Thymus (tissue), 11 donors: ENCODE measurements around the gene ATP6V0B. TPM values are rescaled to one million over a fixed set of nuclear protein-coding genes. Genes with fewer than 3 reads are reported as not detected.

Experiments
- DNase-seq, 9 donors: peaks; one replicate each; pipeline ENCODE4 v3.0.0-alpha.2; 2013; ENCODE audit warnings: low spot score in 9 of 9, low read depth in 6 of 9, missing footprints in 1 of 9
- H3K27ac ChIP-seq, 2 donors: one replicate each; pipeline ENCODE4 v1.5.1; 2013; ENCODE audit warnings: control low read depth in 1 of 2, low read depth in 1 of 2, low read length in 1 of 2, mild to moderate bottlenecking in 1 of 2, moderate library complexity in 1 of 2
- H3K27me3 ChIP-seq, 2 donors: one replicate each; pipeline ENCODE4 v1.5.1; 2013; ENCODE audit warnings: low read length in 1 of 2; ENCODE audit not compliant: control insufficient read depth in 2 of 2, insufficient read depth in 1 of 2
- H3K36me3 ChIP-seq, 2 donors: one replicate each; pipeline ENCODE4 v1.5.1; 2013; ENCODE audit warnings: low read length in 1 of 2, mild to moderate bottlenecking in 1 of 2, moderate library complexity in 1 of 2; ENCODE audit not compliant: control insufficient read depth in 2 of 2, insufficient read depth in 2 of 2
- H3K4me1 ChIP-seq, 2 donors: one replicate each; pipeline ENCODE4 v1.5.1; 2013; ENCODE audit warnings: low read length in 2 of 2; ENCODE audit not compliant: control insufficient read depth in 2 of 2, insufficient read depth in 2 of 2
- H3K4me3 ChIP-seq, 2 donors: one replicate each; pipeline ENCODE4 v1.5.1; 2013; ENCODE audit warnings: low read length in 2 of 2, control low read depth in 1 of 2, mild to moderate bottlenecking in 1 of 2
- H3K9me3 ChIP-seq, 2 donors: one replicate each; pipeline ENCODE4 v1.5.1; 2013; ENCODE audit warnings: low read length in 1 of 2, mild to moderate bottlenecking in 1 of 2; ENCODE audit not compliant: control insufficient read depth in 2 of 2, insufficient read depth in 1 of 2
- WGBS: extraction: QIAGEN DNeasy Blood & Tissue Kit; methylation state at CpG from one replicate; pipeline ENCODE4 v1.1.7; 2013; 5-methylcytosine and 5-hydroxymethylcytosine counted together
- polyA plus RNA-seq: library from polyadenylated mRNA; stranded (reverse); fragments of 200-250 nt; gene quantifications from one replicate; pipeline ENCODE4 v1.2.3, GENCODE V29; 2013
- total RNA-seq: library from RNA; stranded (reverse); fragments of 120-200 nt; gene quantifications from one replicate; pipeline ENCODE4 v1.2.4, GENCODE V29; 2013
- donor health status: healthy.

Gene ATP6V0B
- total and polyA plus RNA-seq, 2 donors, result 110 to 198 TPM

- no peaks in the 10 kb centered on the region for H3K9me3 ChIP-seq
- peaks cover 0 to 8% of the 10 kb centered on the region in 2 donors for H3K27me3 ChIP-seq
- H3K27ac ChIP-seq, result no peak overlapping the region
- H3K36me3 ChIP-seq, result no peaks in the 10 kb centered on the region
- H3K4me1 ChIP-seq, result peaks cover 7 to 18% of the 10 kb centered on the region in 2 donors
- WGBS, result 17% methylated on average over 11 of the region's 11 CpGs
- DNase-seq, result no peak
- peak overlapping the region; percentile 62 to 73 for H3K4me3 ChIP-seq
Observed at GRCh38 chr1:43992232-43992995, 17.7 kb downstream of the ATP6V0B start.

GRCh38 chr1:43993206-43993914 is 18.6 kb downstream of the ATP6V0B start:
- no peaks in the 10 kb centered on the region for H3K9me3 ChIP-seq
- no peak overlapping the region for H3K27ac ChIP-seq
- 97% methylated on average over 9 of the region's 9 CpGs for WGBS
- H3K27me3 ChIP-seq, result peaks cover 0 to 8% of the 10 kb centered on the region in 2 donors
- no peaks in the 10 kb centered on the region for H3K36me3 ChIP-seq
- no peak for DNase-seq
- H3K4me1 ChIP-seq, result peaks cover 7 to 18% of the 10 kb centered on the region in 2 donors
- no peak overlapping the region for H3K4me3 ChIP-seq

GRCh38 chr1:43994071-43994470 is 19.3 kb downstream of the ATP6V0B start:
- Histone ChIP-seq H3K27ac (no peak overlapping the region), H3K9me3 (no peaks in the 10 kb centered on the region), H3K4me1 (peaks cover 7 to 18% of the 10 kb centered on the region in 2 donors), H3K4me3 (no peak overlapping the region), H3K27me3 (peaks cover 0 to 8% of the 10 kb centered on the region in 2 donors), H3K36me3 (no peaks in the 10 kb centered on the region)
- DNase-seq, result no peak
- WGBS, result 93% methylated on average over 7 of the region's 7 CpGs

GRCh38 chr1:43994794-43995790 is 20.3 kb downstream of the ATP6V0B start:
- H3K4me1 ChIP-seq, result peaks cover 7 to 18% of the 10 kb centered on the region in 2 donors

GRCh38 chr1:43995984-43996732 is 21.4 kb downstream of the ATP6V0B start:
- Histone ChIP-seq H3K9me3 (no peaks in the 10 kb centered on the region), H3K27ac (no peak overlapping the region), H3K27me3 (peaks cover 0 to 2% of the 10 kb centered on the region in 2 donors), H3K4me3 (no peak overlapping the region), H3K36me3 (no peaks in the 10 kb centered on the region), H3K4me1 (peaks cover 3 to 14% of the 10 kb centered on the region in 2 donors)
- no peak for DNase-seq
- 97% methylated on average over 21 of the region's 21 CpGs for WGBS

More at GRCh38 chr1:43994794-43995790, 20.3 kb downstream of the ATP6V0B start:
- Histone ChIP-seq H3K4me3 (no peak overlapping the region), H3K36me3 (no peaks in the 10 kb centered on the region), H3K9me3 (no peaks in the 10 kb centered on the region), H3K27ac (no peak overlapping the region), H3K27me3 (peaks cover 0 to 8% of the 10 kb centered on the region in 2 donors)
- no peak for DNase-seq
- 89% methylated on average over 15 of the region's 15 CpGs for WGBS

- no peaks in the 10 kb centered on the region for H3K27me3 ChIP-seq
- 97% methylated on average over 6 of the region's 6 CpGs for WGBS
- DNase-seq, result no peak
- H3K4me3 ChIP-seq, result no peak overlapping the region
- H3K4me1 ChIP-seq, result peaks cover 3 to 11% of the 10 kb centered on the region in 2 donors
- no peaks in the 10 kb centered on the region for H3K9me3 ChIP-seq
- no peaks in the 10 kb centered on the region for H3K36me3 ChIP-seq
- no peak overlapping the region for H3K27ac ChIP-seq
Observed at GRCh38 chr1:43996733-43997115, 22.0 kb downstream of the ATP6V0B start.

- 95% methylated on average over 22 of the region's 22 CpGs for WGBS
- H3K27me3 ChIP-seq, result no peaks in the 10 kb centered on the region
- no peak overlapping the region for H3K27ac ChIP-seq
- DNase-seq, result no peak
- H3K4me3 ChIP-seq, result no peak overlapping the region
- peaks cover under 1 to 3% of the 10 kb centered on the region in 2 donors for H3K4me1 ChIP-seq
- H3K9me3 ChIP-seq, result no peaks in the 10 kb centered on the region
- H3K36me3 ChIP-seq, result no peaks in the 10 kb centered on the region
Observed at GRCh38 chr1:43997295-43997999, 22.7 kb downstream of the ATP6V0B start.

GRCh38 chr1:43998000-43998378 is 23.2 kb downstream of the ATP6V0B start:
- no peak for DNase-seq
- no peaks in the 10 kb centered on the region for H3K4me1 ChIP-seq
- no peak overlapping the region for H3K27ac ChIP-seq
- no peaks in the 10 kb centered on the region for H3K36me3 ChIP-seq
- WGBS, result 94% methylated on average over 11 of the region's 11 CpGs
- no peaks in the 10 kb centered on the region for H3K9me3 ChIP-seq
- no peak overlapping the region for H3K4me3 ChIP-seq
- no peaks in the 10 kb centered on the region for H3K27me3 ChIP-seq
